Hematopoietic multipotent progenitor cell (in vitro differentiated cells): Measurements from ENCODE around the gene TIAM2. TPM values are rescaled to one million over a fixed set of nuclear protein-coding genes. Genes with fewer than 3 reads are reported as not detected.
"Not testable (repeated sequence)": the region's sequence is repeated elsewhere in the genome, so short reads cannot be mapped to it uniquely, and the experiment has no call there.

ENCODE experiments used
- DNase-seq, 3 donors: peaks; one replicate each; pipeline ENCODE4 v3.0.0-alpha.2; 2011 to 2015; ENCODE audit warnings: low read depth in 2 of 3, low spot score in 2 of 3
- total RNA-seq: library from RNA; depleted of rRNA; stranded (reverse); fragments of >200 nt; gene quantifications from one replicate; pipeline ENCODE4 v1.2.3, GENCODE V29; 2012

The TIAM2 gene
- total RNA-seq: 1.1 TPM

- peak in 2 of 3 donors; percentile 46 to 47 for DNase-seq
These were observed at the start of gene TIAM2 for GRCh38 chr6:154995254-154996015. Gene TIAM2 (plus strand): TSS chr6:154995315. CDS start chr6:155129224, 133,909 bp downstream.

GRCh38 chr6:154950979-154951344 lies 44.2 kb upstream of the TIAM2 start:
- no peak for DNase-seq

GRCh38 chr6:154951345-154952200 lies 43.5 kb upstream of the TIAM2 start:
- peak in 2 of 3 donors; percentile 48 to 84 for DNase-seq

- no peak for DNase-seq
These were observed 41.5 kb upstream of the TIAM2 start for GRCh38 chr6:154953644-154954043.

- no peak for DNase-seq
These were observed 40.8 kb upstream of the TIAM2 start for GRCh38 chr6:154954347-154954746.

GRCh38 chr6:154956771-154957522 lies 38.2 kb upstream of the TIAM2 start:
- no peak for DNase-seq

- no peak for DNase-seq
These were observed 36.6 kb upstream of the TIAM2 start for GRCh38 chr6:154958469-154958868.

GRCh38 chr6:154960299-154960843 lies 34.7 kb upstream of the TIAM2 start:
- DNase-seq: no peak

GRCh38 chr6:154960854-154961530 lies 34.1 kb upstream of the TIAM2 start:
- DNase-seq: no peak

GRCh38 chr6:154962753-154963152 lies 32.4 kb upstream of the TIAM2 start:
- DNase-seq: no peak

- DNase-seq: not testable (repeated sequence)
These were observed 28.9 kb upstream of the TIAM2 start for GRCh38 chr6:154966065-154966770.

GRCh38 chr6:154969796-154970195 lies 25.3 kb upstream of the TIAM2 start:
- DNase-seq: no peak

- DNase-seq: no peak
These were observed 20.5 kb upstream of the TIAM2 start for GRCh38 chr6:154974485-154975149.

GRCh38 chr6:154977588-154977987 lies 17.5 kb upstream of the TIAM2 start:
- no peak for DNase-seq

- DNase-seq: no peak
These were observed 14.6 kb upstream of the TIAM2 start for GRCh38 chr6:154980273-154981078.

GRCh38 chr6:154981079-154981870 lies 13.8 kb upstream of the TIAM2 start:
- no peak for DNase-seq

GRCh38 chr6:154984146-154984545 lies 11.0 kb upstream of the TIAM2 start:
- no peak for DNase-seq
